Measurements from ENCODE around the gene NOX5. TPM values are rescaled to one million over a fixed set of nuclear protein-coding genes. Genes with fewer than 3 reads are reported as not detected.

NOX5 gene
- total and polyA plus RNA-seq, 2 of the 4 experiments (the other 2 are of a cell fraction): 0.07 TPM; not detected in 1

DNA sequence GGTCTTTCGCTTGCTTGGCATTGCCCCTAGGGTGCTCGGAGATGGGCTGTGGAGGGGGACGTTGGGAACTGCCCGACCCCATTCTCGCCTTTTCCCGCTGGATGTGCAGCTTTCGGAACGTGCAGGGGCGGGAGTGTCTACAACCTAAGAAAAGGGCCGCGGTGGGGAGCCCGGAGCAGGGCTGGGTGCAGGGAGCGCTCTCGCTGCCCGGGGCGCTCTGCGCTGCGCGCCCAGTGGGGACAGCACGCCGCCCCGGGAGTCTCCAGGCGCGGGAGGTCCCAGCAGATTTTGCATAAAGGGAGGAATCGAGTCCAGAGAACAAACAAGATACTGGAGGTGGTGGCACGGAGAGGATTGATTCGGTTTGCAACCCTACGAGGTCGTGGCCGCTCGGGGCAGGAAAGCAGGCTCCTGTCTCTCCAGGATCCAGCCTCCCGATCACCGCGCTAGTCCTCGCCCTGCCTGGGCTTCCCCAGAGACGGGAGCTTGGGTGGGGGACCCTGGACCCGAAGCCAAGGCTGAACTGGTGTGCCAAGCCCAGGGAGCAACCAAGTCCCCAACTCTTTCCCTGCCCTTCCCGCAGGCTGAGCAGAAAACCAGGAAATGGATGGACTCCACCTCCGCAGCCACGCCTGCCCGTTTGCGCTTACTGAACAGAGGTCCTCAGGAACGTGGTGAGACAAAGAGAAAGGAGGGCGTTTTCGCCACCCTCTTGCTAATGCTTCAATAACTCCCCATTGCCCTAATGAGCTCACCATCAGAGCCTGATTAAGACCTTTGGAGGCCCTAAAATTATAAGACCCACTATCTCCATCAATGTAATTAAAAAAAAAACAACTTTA is 59.7 kb downstream of the NOX5 start:
- Histone ChIP-seq H4K91ac (ENCODE audit: insufficient read depth, low read depth, low read length) (peak overlapping the region; percentile 69; the same call in 1 of the 2 replicates), H3K9me1 (ENCODE audit: insufficient read depth, low read length) (no peaks in the 10 kb centered on the region), H4K8ac (ENCODE audit: low read depth in 2 of 2, low read length in 2 of 2) (peak overlapping the region; percentile 36 to 51), H2AFZ (replicated peaks; ENCODE audit: low read length, poor library complexity) (peak overlapping the region; percentile 93), H2BK120ac (ENCODE audit: low read depth, low read length) (peak overlapping the region; percentile 65), H4K5ac (ENCODE audit: low read depth, low read length) (peak overlapping the region; percentile 57), H3K9ac (ENCODE audit: low read depth, low read length) (peak overlapping the region; percentile 84), H2BK15ac (ENCODE audit: low read depth, low read length) (no peak overlapping the region), H3K36me3 (ENCODE audit: control insufficient read depth, insufficient read depth, low read length) (no peaks in the 10 kb centered on the region), H3K4me2 (ENCODE audit: low read depth, low read length) (peak overlapping the region; percentile 90), H3K79me1 (ENCODE audit: low read depth in 1 of 2, low read length in 2 of 2) (no peaks in the 10 kb centered on the region), H4K20me1 (ENCODE audit: insufficient read depth, low read length) (no peaks in the 10 kb centered on the region), H3K4ac (ENCODE audit: low read depth, low read length) (peak overlapping the region; percentile 58), H3K27me3 (ENCODE audit: control insufficient read depth, insufficient read depth, low read length) (peaks cover 6% of the 10 kb centered on the region), H3K9me3 (ENCODE audit: control insufficient read depth, insufficient read depth, low read length) (peaks cover 3% of the 10 kb centered on the region), H3K4me3 (ENCODE audit: insufficient read depth, low read depth, low read length) (peak overlapping the region; percentile 75), H3K27ac (ENCODE audit: insufficient read depth, low read length) (peak overlapping the region; percentile 57), H3K14ac (replicated peaks; ENCODE audit: low read depth, low read length) (peak overlapping the region; percentile 67), H2BK5ac (ENCODE audit: low read depth, low read length, poor library complexity, severe bottlenecking) (no peak overlapping the region), H3K18ac (ENCODE audit: low read depth, low read length) (peak overlapping the region; percentile 64; the same call in 1 of the 2 replicates), H3K23ac (ENCODE audit: low read depth, low read length) (peak overlapping the region; percentile 58), H2AK9ac (replicated peaks; ENCODE audit: low read depth, low read length, poor library complexity) (peak overlapping the region; percentile 48), H2AK5ac (ENCODE audit: low read depth, low read length) (no peak overlapping the region), H3K4me1 (ENCODE audit: control insufficient read depth, insufficient read depth, low read length) (peaks cover 4% of the 10 kb centered on the region; the same call in 1 of the 2 replicates), H2BK20ac (ENCODE audit: low read depth, low read length) (0 out of 2 replicates have a peak overlapping the region, but pooled peaks have one; percentile 32), H3K56ac (ENCODE audit: extremely low read depth, insufficient read depth, low read length) (peak overlapping the region; percentile 8; the same call in 1 of the 2 replicates)
- dilution Hi-C loops (cut with HindIII; ENCODE audit: low sequenced_read_pairs, unreplicated experiment): no loop called here
- in situ Hi-C loops (cut with MboI; ENCODE audit: low sequenced_read_pairs): no loop called here
- peak; percentile 95 for ATAC-seq (ENCODE audit: low read depth)
- intact Hi-C loops (cut with micrococcal nuclease): loop anchor here (2.0 kb wide), 1 partner anchor 87 kb away; the partner anchor contains the start of gene GLCE
- BruUV-seq (replicated peaks): no TSS peak
- ChIA-PET POLR2A (ENCODE audit: unreplicated experiment) (interaction anchor here (0.9 kb wide), 1 partner anchor 389 kb away, joined by 3 read pairs; no protein-coding TSS in a partner anchor), CTCF (interaction anchor here (1.0 kb wide), 1 partner anchor 104 kb away, joined by 3 read pairs; no protein-coding TSS in a partner anchor)
- 3% methylated on average over 25 of the region's 45 CpGs; no CpG with 5 or more reads in 1 of the 2 experiments for WGBS, 2 experiments (ENCODE audit: extremely low coverage in 2 of 2, insufficient read length in 1 of 2)
- TF ChIP-seq, protein P1, sequence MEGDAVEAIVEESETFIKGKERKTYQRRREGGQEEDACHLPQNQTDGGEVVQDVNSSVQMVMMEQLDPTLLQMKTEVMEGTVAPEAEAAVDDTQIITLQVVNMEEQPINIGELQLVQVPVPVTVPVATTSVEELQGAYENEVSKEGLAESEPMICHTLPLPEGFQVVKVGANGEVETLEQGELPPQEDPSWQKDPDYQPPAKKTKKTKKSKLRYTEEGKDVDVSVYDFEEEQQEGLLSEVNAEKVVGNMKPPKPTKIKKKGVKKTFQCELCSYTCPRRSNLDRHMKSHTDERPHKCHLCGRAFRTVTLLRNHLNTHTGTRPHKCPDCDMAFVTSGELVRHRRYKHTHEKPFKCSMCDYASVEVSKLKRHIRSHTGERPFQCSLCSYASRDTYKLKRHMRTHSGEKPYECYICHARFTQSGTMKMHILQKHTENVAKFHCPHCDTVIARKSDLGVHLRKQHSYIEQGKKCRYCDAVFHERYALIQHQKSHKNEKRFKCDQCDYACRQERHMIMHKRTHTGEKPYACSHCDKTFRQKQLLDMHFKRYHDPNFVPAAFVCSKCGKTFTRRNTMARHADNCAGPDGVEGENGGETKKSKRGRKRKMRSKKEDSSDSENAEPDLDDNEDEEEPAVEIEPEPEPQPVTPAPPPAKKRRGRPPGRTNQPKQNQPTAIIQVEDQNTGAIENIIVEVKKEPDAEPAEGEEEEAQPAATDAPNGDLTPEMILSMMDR (conservative IDR thresholded peaks at IDR 0.05; ENCODE audit: low read depth, low read length): peak; percentile 11; the same call in 1 of the 2 replicates
- TF ChIP-seq RFX5 (IDR thresholded peaks at IDR 0.05; ENCODE audit: low read depth, low read length) (no peak), SMC3 (IDR thresholded peaks at IDR 0.05; ENCODE audit: low read depth, low read length) (no peak), MAFK (IDR thresholded peaks at IDR 0.05; ENCODE audit: low read depth, low read length) (no peak), CHD1 (IDR thresholded peaks at IDR 0.05; ENCODE audit: low read depth, low read length) (no peak), RCOR1 (IDR thresholded peaks at IDR 0.05; ENCODE audit: insufficient replicate concordance, low read length) (no peak)
- peak; percentile 54 for DNase-seq
